ENCODE measurements around the gene ENDOD1. TPM values are rescaled to one million over a fixed set of nuclear protein-coding genes. Genes with fewer than 3 reads are reported as not detected.

The ENDOD1 gene
- total and polyA plus RNA-seq, 2 experiments from 2014 or later: 0.76 to 4.0 TPM

GRCh38 chr11:95150956-95151684, 61.5 kb downstream of the ENDOD1 start:
- peaks cover 3% of the 10 kb centered on the region for H3K4me1 Mint-ChIP-seq
- no peak overlapping the region for H3K27ac ChIP-seq (ENCODE audit: low read depth)
- DNase-seq (ENCODE audit: low spot score): peak; percentile 98

DNA sequence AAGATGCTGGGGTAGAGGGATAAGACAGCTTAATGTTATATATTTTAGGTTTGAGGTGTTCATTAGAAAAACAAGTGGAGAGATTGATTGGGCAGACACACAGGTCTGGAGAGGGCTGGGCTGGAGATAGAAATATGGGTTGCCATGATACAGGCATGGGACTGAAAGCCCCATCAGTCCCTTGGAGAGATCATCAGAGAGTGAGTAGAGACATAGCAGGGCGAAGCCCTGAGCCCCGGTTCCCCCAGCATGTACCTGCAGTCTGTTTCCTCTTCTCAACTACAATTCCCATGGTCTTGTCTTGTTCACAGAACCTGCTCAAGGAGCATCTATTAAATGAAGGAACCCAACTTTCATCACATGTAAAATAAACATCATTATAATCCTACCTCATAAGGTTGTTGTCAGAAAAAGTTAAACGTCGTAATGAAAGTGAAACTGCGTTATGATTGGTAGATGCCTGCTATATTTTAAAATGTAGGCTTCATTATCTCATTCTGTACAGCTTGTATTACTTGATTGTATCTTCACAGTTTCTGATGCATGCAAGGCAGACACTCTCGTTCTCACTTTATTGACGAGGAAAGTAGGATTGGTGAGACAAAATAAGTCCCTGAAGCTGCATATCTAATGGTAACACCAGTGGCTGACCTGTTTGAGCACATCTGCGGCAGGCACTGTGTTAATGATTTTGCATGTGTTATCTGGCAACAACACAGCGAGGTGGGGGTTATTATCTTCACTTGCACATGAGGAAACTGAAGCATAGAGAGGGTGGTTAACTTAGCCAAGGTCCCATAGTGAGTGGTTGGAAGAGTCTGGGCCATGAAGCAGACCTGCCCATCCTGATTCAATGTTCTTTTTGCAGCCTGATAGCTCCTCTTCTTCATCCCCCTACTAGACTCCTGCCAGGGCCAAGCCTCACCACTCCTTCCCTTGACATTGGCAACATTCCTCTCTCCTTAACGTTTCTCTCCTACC, 63.5 kb downstream of the ENDOD1 start:
- Mint-ChIP-seq H3K27me3 (ENCODE audit: insufficient read depth, low read depth, poor library complexity) (peaks cover 43% of the 10 kb centered on the region), H3K4me3 (no peak overlapping the region), H3K36me3 (ENCODE audit: low read depth) (peaks cover 7% of the 10 kb centered on the region), H3K4me1 (peaks cover 6% of the 10 kb centered on the region), H3K27ac (no peak overlapping the region), H3K9me3 (peaks cover 7% of the 10 kb centered on the region)
- H4K20me1 ChIP-seq (replicated peaks; ENCODE audit: insufficient read depth): 0 out of 2 replicates have a peak, but pooled peaks cover 3% of the 10 kb centered on the region
- H3F3A ChIP-seq (replicated peaks; ENCODE audit: low read depth): no peaks in the 10 kb centered on the region
- DNase-seq (ENCODE audit: low spot score) (no peak), ATAC-seq (no peak)
- H3K27ac ChIP-seq (ENCODE audit: low read depth): no peak overlapping the region
- H3K27me3 ChIP-seq (ENCODE audit: insufficient read depth): peaks cover 28% of the 10 kb centered on the region
- no peak overlapping the region for H3K4me3 ChIP-seq
- H3K79me2 ChIP-seq (replicated peaks; ENCODE audit: insufficient read depth): no peaks in the 10 kb centered on the region
- H3K4me1 ChIP-seq (ENCODE audit: insufficient read depth): peaks cover 7% of the 10 kb centered on the region; the same call in 1 of the 2 replicates
- no peak overlapping the region for H2AFZ ChIP-seq
- H3K9me2 ChIP-seq (ENCODE audit: insufficient read depth): no peaks in the 10 kb centered on the region
- no peaks in the 10 kb centered on the region; the same call in 1 of the 2 replicates for H3K36me3 ChIP-seq (ENCODE audit: insufficient read depth)
- no peak overlapping the region for H3K4me2 ChIP-seq
- TF ChIP-seq, protein P1, sequence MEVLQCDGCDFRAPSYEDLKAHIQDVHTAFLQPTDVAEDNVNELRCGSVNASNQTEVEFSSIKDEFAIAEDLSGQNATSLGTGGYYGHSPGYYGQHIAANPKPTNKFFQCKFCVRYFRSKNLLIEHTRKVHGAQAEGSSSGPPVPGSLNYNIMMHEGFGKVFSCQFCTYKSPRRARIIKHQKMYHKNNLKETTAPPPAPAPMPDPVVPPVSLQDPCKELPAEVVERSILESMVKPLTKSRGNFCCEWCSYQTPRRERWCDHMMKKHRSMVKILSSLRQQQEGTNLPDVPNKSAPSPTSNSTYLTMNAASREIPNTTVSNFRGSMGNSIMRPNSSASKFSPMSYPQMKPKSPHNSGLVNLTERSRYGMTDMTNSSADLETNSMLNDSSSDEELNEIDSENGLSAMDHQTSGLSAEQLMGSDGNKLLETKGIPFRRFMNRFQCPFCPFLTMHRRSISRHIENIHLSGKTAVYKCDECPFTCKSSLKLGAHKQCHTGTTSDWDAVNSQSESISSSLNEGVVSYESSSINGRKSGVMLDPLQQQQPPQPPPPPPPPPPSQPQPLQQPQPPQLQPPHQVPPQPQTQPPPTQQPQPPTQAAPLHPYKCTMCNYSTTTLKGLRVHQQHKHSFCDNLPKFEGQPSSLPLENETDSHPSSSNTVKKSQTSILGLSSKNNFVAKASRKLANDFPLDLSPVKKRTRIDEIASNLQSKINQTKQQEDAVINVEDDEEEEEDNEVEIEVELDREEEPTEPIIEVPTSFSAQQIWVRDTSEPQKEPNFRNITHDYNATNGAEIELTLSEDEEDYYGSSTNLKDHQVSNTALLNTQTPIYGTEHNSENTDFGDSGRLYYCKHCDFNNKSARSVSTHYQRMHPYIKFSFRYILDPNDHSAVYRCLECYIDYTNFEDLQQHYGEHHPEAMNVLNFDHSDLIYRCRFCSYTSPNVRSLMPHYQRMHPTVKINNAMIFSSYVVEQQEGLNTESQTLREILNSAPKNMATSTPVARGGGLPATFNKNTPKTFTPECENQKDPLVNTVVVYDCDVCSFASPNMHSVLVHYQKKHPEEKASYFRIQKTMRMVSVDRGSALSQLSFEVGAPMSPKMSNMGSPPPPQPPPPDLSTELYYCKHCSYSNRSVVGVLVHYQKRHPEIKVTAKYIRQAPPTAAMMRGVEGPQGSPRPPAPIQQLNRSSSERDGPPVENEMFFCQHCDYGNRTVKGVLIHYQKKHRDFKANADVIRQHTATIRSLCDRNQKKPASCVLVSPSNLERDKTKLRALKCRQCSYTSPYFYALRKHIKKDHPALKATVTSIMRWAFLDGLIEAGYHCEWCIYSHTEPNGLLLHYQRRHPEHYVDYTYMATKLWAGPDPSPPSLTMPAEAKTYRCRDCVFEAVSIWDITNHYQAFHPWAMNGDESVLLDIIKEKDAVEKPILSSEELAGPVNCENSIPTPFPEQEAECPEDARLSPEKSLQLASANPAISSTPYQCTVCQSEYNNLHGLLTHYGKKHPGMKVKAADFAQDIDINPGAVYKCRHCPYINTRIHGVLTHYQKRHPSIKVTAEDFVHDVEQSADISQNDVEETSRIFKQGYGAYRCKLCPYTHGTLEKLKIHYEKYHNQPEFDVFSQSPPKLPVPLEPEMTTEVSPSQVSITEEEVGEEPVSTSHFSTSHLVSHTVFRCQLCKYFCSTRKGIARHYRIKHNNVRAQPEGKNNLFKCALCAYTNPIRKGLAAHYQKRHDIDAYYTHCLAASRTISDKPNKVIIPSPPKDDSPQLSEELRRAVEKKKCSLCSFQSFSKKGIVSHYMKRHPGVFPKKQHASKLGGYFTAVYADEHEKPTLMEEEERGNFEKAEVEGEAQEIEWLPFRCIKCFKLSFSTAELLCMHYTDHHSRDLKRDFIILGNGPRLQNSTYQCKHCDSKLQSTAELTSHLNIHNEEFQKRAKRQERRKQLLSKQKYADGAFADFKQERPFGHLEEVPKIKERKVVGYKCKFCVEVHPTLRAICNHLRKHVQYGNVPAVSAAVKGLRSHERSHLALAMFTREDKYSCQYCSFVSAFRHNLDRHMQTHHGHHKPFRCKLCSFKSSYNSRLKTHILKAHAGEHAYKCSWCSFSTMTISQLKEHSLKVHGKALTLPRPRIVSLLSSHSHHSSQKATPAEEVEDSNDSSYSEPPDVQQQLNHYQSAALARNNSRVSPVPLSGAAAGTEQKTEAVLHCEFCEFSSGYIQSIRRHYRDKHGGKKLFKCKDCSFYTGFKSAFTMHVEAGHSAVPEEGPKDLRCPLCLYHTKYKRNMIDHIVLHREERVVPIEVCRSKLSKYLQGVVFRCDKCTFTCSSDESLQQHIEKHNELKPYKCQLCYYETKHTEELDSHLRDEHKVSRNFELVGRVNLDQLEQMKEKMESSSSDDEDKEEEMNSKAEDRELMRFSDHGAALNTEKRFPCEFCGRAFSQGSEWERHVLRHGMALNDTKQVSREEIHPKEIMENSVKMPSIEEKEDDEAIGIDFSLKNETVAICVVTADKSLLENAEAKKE (CRISPR knock-in tag; IDR thresholded peaks at IDR 0.05): no peak
- no peak for TF ChIP-seq REST (IDR thresholded peaks at IDR 0.05; ENCODE audit: unreplicated experiment)

More at GRCh38 chr11:95150956-95151684, 61.5 kb downstream of the ENDOD1 start:
- 0 out of 2 replicates have a peak, but pooled peaks cover 3% of the 10 kb centered on the region for H4K20me1 ChIP-seq (replicated peaks; ENCODE audit: insufficient read depth)
- H2AFZ ChIP-seq: peak overlapping the region; percentile 100
- TF ChIP-seq, protein P2, sequence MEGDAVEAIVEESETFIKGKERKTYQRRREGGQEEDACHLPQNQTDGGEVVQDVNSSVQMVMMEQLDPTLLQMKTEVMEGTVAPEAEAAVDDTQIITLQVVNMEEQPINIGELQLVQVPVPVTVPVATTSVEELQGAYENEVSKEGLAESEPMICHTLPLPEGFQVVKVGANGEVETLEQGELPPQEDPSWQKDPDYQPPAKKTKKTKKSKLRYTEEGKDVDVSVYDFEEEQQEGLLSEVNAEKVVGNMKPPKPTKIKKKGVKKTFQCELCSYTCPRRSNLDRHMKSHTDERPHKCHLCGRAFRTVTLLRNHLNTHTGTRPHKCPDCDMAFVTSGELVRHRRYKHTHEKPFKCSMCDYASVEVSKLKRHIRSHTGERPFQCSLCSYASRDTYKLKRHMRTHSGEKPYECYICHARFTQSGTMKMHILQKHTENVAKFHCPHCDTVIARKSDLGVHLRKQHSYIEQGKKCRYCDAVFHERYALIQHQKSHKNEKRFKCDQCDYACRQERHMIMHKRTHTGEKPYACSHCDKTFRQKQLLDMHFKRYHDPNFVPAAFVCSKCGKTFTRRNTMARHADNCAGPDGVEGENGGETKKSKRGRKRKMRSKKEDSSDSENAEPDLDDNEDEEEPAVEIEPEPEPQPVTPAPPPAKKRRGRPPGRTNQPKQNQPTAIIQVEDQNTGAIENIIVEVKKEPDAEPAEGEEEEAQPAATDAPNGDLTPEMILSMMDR (conservative IDR thresholded peaks at IDR 0.05; ENCODE audit: low read depth in 2 of 2): peak; percentile 14 to 84
- peak; percentile 89 for TF ChIP-seq CREB1 (CRISPR knock-in tag; IDR thresholded peaks at IDR 0.05; ENCODE audit: low read depth)
- TF ChIP-seq POLR2AphosphoS5 (IDR thresholded peaks at IDR 0.05; ENCODE audit: low read depth): peak; percentile 43
- TF ChIP-seq EZH2 (IDR thresholded peaks at IDR 0.05; ENCODE audit: low read depth, unreplicated experiment): no peak
- peak overlapping the region; percentile 96 for H3K4me2 ChIP-seq
- no peaks in the 10 kb centered on the region for H3K79me2 ChIP-seq (replicated peaks; ENCODE audit: insufficient read depth)
- Mint-ChIP-seq H3K27ac (no peak overlapping the region), H3K27me3 (ENCODE audit: insufficient read depth, low read depth, poor library complexity) (peaks cover 52% of the 10 kb centered on the region), H3K36me3 (ENCODE audit: low read depth) (no peaks in the 10 kb centered on the region), H3K4me3 (peak overlapping the region; percentile 79), H3K9me3 (no peaks in the 10 kb centered on the region; the same call in 2 of the 3 replicates)
- H3K9me2 ChIP-seq (ENCODE audit: insufficient read depth): no peaks in the 10 kb centered on the region
- H3F3A ChIP-seq (replicated peaks; ENCODE audit: low read depth): no peaks in the 10 kb centered on the region
- peak; percentile 89 for ATAC-seq
- H3K4me3 ChIP-seq: peak overlapping the region; percentile 82
- no peaks in the 10 kb centered on the region; the same call in 1 of the 2 replicates for H3K36me3 ChIP-seq (ENCODE audit: insufficient read depth)
- peaks cover 7% of the 10 kb centered on the region; the same call in 1 of the 2 replicates for H3K4me1 ChIP-seq (ENCODE audit: insufficient read depth)
- H3K27me3 ChIP-seq (ENCODE audit: insufficient read depth): peaks cover 49% of the 10 kb centered on the region
